Kidney epithelial cell (primary cell): ENCODE measurements around the gene GALNT7. TPM values are rescaled to one million over a fixed set of nuclear protein-coding genes. Genes with fewer than 3 reads are reported as not detected.
"Not testable (repeated sequence)": the region's sequence is repeated elsewhere in the genome, so short reads cannot be mapped to it uniquely, and the experiment has no call there.

ENCODE experiments used
- DNase-seq: peaks from one replicate; pipeline ENCODE4 v3.0.0-alpha.2; 2010; ENCODE audit warnings: low read depth
- H3K27me3 ChIP-seq: 2 replicates; pipeline ENCODE4 v1.6.0; 2011; ENCODE audit warnings: low read length; ENCODE audit not compliant: control insufficient read depth, insufficient read depth
- H3K36me3 ChIP-seq: 2 replicates; pipeline ENCODE4 v1.5.1; 2011; ENCODE audit warnings: low read length; ENCODE audit not compliant: control insufficient read depth, insufficient read depth
- H3K4me3 ChIP-seq: 2 replicates; pipeline ENCODE4 v1.5.1; 2011; ENCODE audit warnings: low read depth, mild to moderate bottlenecking, control low read depth, low read length
- CTCF ChIP-seq: IDR thresholded peaks from 2 replicates; pipeline ENCODE4 v1.5.1; 2011; ENCODE audit warnings: mild to moderate bottlenecking, moderate library complexity, low read length, control low read depth, inconsistent platforms; ENCODE audit not compliant: insufficient read depth, poor library complexity, severe bottlenecking
- total RNA-seq: library from RNA; depleted of rRNA; stranded (reverse); fragments of >200 nt; gene quantifications from 2 replicates; pipeline ENCODE4 v1.2.3, GENCODE V29; 2015

GALNT7 gene
- total RNA-seq, 1 donor from 2014 or later: 46.6 TPM

GRCh38 chr4:173182403-173182802, 13.8 kb downstream of the GALNT7 start:
- Histone ChIP-seq H3K27me3 (no peaks in the 10 kb centered on the region), H3K36me3 (no peaks in the 10 kb centered on the region), H3K4me3 (no peak overlapping the region)
- TF ChIP-seq CTCF: no peak
- no peak for DNase-seq

GRCh38 chr4:173183659-173184247, 15.1 kb downstream of the GALNT7 start:
- H3K27me3 ChIP-seq, H3K36me3 ChIP-seq, H3K4me3 ChIP-seq, DNase-seq: not testable (repeated sequence)

- TF ChIP-seq CTCF: no peak
- no peak for DNase-seq
- no peaks in the 10 kb centered on the region for H3K27me3 ChIP-seq
- H3K4me3 ChIP-seq: no peak overlapping the region
- H3K36me3 ChIP-seq: no peaks in the 10 kb centered on the region
Observed at GRCh38 chr4:173185847-173186510, 17.4 kb downstream of the GALNT7 start.

GRCh38 chr4:173187732-173188131, 19.1 kb downstream of the GALNT7 start:
- no peaks in the 10 kb centered on the region for H3K36me3 ChIP-seq
- no peak for TF ChIP-seq CTCF

GRCh38 chr4:173188648-173189047, 20.0 kb downstream of the GALNT7 start:
- no peak for DNase-seq
- TF ChIP-seq CTCF: no peak
- no peaks in the 10 kb centered on the region for H3K27me3 ChIP-seq
- no peaks in the 10 kb centered on the region for H3K36me3 ChIP-seq
- no peak overlapping the region for H3K4me3 ChIP-seq

More at GRCh38 chr4:173187732-173188131, 19.1 kb downstream of the GALNT7 start:
- no peak overlapping the region for H3K4me3 ChIP-seq
- DNase-seq: no peak
- no peaks in the 10 kb centered on the region for H3K27me3 ChIP-seq

GRCh38 chr4:173189117-173189693, 20.6 kb downstream of the GALNT7 start:
- TF ChIP-seq CTCF: no peak
- no peak for DNase-seq
- Histone ChIP-seq H3K27me3 (no peaks in the 10 kb centered on the region), H3K4me3 (no peak overlapping the region), H3K36me3 (no peaks in the 10 kb centered on the region)
